Measurements from ENCODE around the gene NREP.

The NREP gene

GRCh38 chr5:111737716-111738115 lies 19.3 kb downstream of the NREP start:
- in situ Hi-C loops (cut with HindIII; ENCODE audit: low sequenced_read_pairs) = no loop called here
- TF ChIP-seq CTCF (IDR thresholded peaks at IDR 0.05; ENCODE audit: low read depth, low read length, missing control alignments) = no peak
- DNase-seq (ENCODE audit: low read depth) = peak; percentile 26
- no peak overlapping the region for H3K4me3 ChIP-seq (ENCODE audit: low read depth, low read length)

- no peak for TF ChIP-seq CTCF (IDR thresholded peaks at IDR 0.05; ENCODE audit: low read depth, low read length, missing control alignments)
- in situ Hi-C loops (cut with HindIII; ENCODE audit: low sequenced_read_pairs) = no loop called here
- DNase-seq (ENCODE audit: low read depth) = peak; percentile 55
Measured at GRCh38 chr5:111735583-111736270, 21.3 kb downstream of the NREP start.

GRCh38 chr5:111734597-111734996 lies 22.4 kb downstream of the NREP start:
- in situ Hi-C loops (cut with HindIII; ENCODE audit: low sequenced_read_pairs) = no loop called here
- TF ChIP-seq CTCF (IDR thresholded peaks at IDR 0.05; ENCODE audit: low read depth, low read length, missing control alignments) = no peak
- H3K4me3 ChIP-seq (ENCODE audit: low read depth, low read length) = no peak overlapping the region
- DNase-seq (ENCODE audit: low read depth) = no peak

More at GRCh38 chr5:111735583-111736270, 21.3 kb downstream of the NREP start:
- no peak overlapping the region for H3K4me3 ChIP-seq (ENCODE audit: low read depth, low read length)

GRCh38 chr5:111734013-111734412 lies 23.0 kb downstream of the NREP start:
- DNase-seq (ENCODE audit: low read depth) = no peak
- in situ Hi-C loops (cut with HindIII; ENCODE audit: low sequenced_read_pairs) = no loop called here
- TF ChIP-seq CTCF (IDR thresholded peaks at IDR 0.05; ENCODE audit: low read depth, low read length, missing control alignments) = no peak
- H3K4me3 ChIP-seq (ENCODE audit: low read depth, low read length) = no peak overlapping the region

- no peak for DNase-seq (ENCODE audit: low read depth)
- H3K4me3 ChIP-seq (ENCODE audit: low read depth, low read length) = no peak overlapping the region
- in situ Hi-C loops (cut with HindIII; ENCODE audit: low sequenced_read_pairs) = no loop called here
- TF ChIP-seq CTCF (IDR thresholded peaks at IDR 0.05; ENCODE audit: low read depth, low read length, missing control alignments) = no peak
Measured at GRCh38 chr5:111733571-111733970, 23.4 kb downstream of the NREP start.

- no peak for DNase-seq (ENCODE audit: low read depth)
- TF ChIP-seq CTCF (IDR thresholded peaks at IDR 0.05; ENCODE audit: low read depth, low read length, missing control alignments) = no peak
- in situ Hi-C loops (cut with HindIII; ENCODE audit: low sequenced_read_pairs) = no loop called here
- no peak overlapping the region for H3K4me3 ChIP-seq (ENCODE audit: low read depth, low read length)
Measured at GRCh38 chr5:111731638-111732037, 25.4 kb downstream of the NREP start.
